Mesothelial cell of epicardium (in vitro differentiated cells): ENCODE measurements around the gene CAB39. TPM values are rescaled to one million over a fixed set of nuclear protein-coding genes. Genes with fewer than 3 reads are reported as not detected.

Source experiments
- DNase-seq, 2 experiments: peaks; one replicate each; pipeline ENCODE4 v3.0.0; 2021; ENCODE audit warnings: low spot score in 2 of 2; ENCODE audit not compliant: unreplicated experiment in 2 of 2
- H3K27ac Mint-ChIP-seq: 2 replicates; pipeline ENCODE4 v1.8.0; 2021; ENCODE audit warnings: mixed read lengths
- H3K27me3 Mint-ChIP-seq: 2 replicates; pipeline ENCODE4 v1.8.0; 2021; ENCODE audit warnings: low read depth, mixed read lengths
- H3K36me3 Mint-ChIP-seq: 2 replicates; pipeline ENCODE4 v1.8.0; 2021; ENCODE audit warnings: mixed read lengths
- H3K4me1 Mint-ChIP-seq: 2 replicates; pipeline ENCODE4 v1.8.0; 2021; ENCODE audit warnings: mixed read lengths
- H3K4me3 Mint-ChIP-seq: 2 replicates; pipeline ENCODE4 v1.8.0; 2021; ENCODE audit warnings: mild to moderate bottlenecking, moderate library complexity, mixed read lengths
- H3K9me3 Mint-ChIP-seq: 2 replicates; pipeline ENCODE4 v1.8.0; 2021; ENCODE audit warnings: mixed read lengths
- total RNA-seq: library from RNA; stranded (reverse); gene quantifications from 3 replicates; pipeline ENCODE4 v1.2.1, GENCODE V29; 2021
- TF ChIP-seq, protein P1 (sequence below): fragments of 200-600 bp; sonication (generic); IDR thresholded peaks from one replicate; pipeline ENCODE4 v1.5.0; 2021; ENCODE audit warnings: antibody characterized with exemption; ENCODE audit not compliant: unreplicated experiment

CAB39 gene
- total RNA-seq, 1 donor from 2014 or later = 41.7 TPM

DNA sequence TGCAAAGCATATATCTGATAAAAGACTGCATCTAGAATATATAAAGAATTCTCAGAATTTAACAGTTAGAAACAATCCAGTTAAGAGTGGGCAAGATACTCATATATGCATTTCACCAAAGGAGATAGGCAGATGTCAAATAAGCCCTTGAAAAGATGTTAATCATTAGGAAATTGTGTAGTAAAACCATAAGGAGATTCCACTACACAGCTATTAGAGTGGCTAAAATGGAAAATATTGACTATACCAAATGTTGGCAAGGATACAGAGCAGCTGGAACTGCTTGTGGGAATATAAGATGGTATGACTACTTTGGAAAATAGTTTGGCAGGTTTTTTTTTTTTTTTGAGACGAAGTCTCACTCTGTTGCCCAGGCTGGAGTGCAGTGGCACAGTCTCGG, 59.5 kb downstream of the CAB39 start:
- peaks cover 40% of the 10 kb centered on the region for H3K36me3 Mint-ChIP-seq
- TF ChIP-seq, protein P1, sequence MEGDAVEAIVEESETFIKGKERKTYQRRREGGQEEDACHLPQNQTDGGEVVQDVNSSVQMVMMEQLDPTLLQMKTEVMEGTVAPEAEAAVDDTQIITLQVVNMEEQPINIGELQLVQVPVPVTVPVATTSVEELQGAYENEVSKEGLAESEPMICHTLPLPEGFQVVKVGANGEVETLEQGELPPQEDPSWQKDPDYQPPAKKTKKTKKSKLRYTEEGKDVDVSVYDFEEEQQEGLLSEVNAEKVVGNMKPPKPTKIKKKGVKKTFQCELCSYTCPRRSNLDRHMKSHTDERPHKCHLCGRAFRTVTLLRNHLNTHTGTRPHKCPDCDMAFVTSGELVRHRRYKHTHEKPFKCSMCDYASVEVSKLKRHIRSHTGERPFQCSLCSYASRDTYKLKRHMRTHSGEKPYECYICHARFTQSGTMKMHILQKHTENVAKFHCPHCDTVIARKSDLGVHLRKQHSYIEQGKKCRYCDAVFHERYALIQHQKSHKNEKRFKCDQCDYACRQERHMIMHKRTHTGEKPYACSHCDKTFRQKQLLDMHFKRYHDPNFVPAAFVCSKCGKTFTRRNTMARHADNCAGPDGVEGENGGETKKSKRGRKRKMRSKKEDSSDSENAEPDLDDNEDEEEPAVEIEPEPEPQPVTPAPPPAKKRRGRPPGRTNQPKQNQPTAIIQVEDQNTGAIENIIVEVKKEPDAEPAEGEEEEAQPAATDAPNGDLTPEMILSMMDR = no peak
- H3K27me3 Mint-ChIP-seq = no peaks in the 10 kb centered on the region
- H3K9me3 Mint-ChIP-seq = peaks cover 13% of the 10 kb centered on the region
- H3K4me1 Mint-ChIP-seq = peaks cover 2% of the 10 kb centered on the region
- no peak overlapping the region for H3K4me3 Mint-ChIP-seq
- H3K27ac Mint-ChIP-seq = no peak overlapping the region
- no peak for DNase-seq

- H3K9me3 Mint-ChIP-seq = peaks cover 13% of the 10 kb centered on the region
- H3K4me1 Mint-ChIP-seq = peaks cover 2% of the 10 kb centered on the region
- no peaks in the 10 kb centered on the region for H3K27me3 Mint-ChIP-seq
- no peak overlapping the region for H3K4me3 Mint-ChIP-seq
- no peak overlapping the region for H3K27ac Mint-ChIP-seq
- TF ChIP-seq, protein P1 = no peak
- DNase-seq = no peak
- peaks cover 38% of the 10 kb centered on the region for H3K36me3 Mint-ChIP-seq
Observed at GRCh38 chr2:230773039-230773773, 60.6 kb downstream of the CAB39 start.

DNA sequence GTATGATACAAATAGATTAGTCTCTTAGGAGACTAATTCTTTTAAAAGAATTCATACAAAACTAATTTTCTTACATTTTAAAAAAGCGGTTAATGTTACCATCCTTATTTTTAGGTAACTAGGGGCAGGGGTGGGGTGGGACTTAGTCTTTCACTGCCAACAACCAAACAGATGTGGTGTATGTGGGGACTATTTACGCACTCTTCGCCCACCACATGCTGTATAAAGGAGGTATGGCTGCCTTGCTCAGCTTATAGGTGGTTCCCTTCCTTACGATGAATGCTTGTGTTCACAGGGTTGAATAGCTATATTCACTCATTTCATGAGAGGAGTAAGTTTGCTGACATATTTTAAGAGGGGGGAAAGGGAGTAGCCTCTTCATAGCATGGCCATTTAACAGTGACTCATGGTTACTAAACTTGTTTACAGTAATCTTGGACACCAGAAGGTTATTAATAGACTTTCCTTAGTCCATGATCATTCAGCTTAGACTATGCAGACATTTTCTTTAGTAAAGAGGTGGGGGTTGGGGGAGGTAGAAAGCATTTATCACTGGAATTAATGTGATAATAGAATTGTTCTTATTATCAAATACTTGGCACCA, 61.8 kb downstream of the CAB39 start:
- peaks cover 30% of the 10 kb centered on the region for H3K36me3 Mint-ChIP-seq
- H3K9me3 Mint-ChIP-seq = peaks cover 13% of the 10 kb centered on the region
- no peak overlapping the region for H3K27ac Mint-ChIP-seq
- no peaks in the 10 kb centered on the region for H3K27me3 Mint-ChIP-seq
- H3K4me3 Mint-ChIP-seq = no peak overlapping the region
- H3K4me1 Mint-ChIP-seq = peaks cover 2% of the 10 kb centered on the region
- DNase-seq = no peak
- TF ChIP-seq, protein P1 = no peak

DNA sequence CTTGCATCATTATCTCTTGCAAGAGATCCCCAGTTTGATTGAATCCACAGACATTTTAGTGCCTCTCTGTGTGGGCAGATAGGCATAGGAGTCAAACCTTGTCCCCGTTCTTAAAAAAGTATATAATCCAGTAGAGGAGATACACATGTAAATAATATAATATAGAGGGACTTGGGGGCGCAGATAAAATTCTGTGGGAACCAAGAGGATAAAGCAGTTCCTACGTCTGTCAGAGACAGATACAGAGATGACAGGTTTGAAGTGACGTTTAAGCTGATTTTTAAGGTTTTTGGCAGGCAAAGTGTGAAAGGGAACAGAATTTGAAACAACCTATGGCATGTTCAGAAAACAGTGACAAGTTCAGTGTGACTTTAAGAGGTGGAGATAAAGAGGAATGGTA, 63.1 kb downstream of the CAB39 start:
- H3K27me3 Mint-ChIP-seq = no peaks in the 10 kb centered on the region
- no peak overlapping the region for H3K27ac Mint-ChIP-seq

GRCh38 chr2:230777721-230778120, 65.1 kb downstream of the CAB39 start:
- H3K27ac Mint-ChIP-seq = no peak overlapping the region
- no peaks in the 10 kb centered on the region for H3K27me3 Mint-ChIP-seq
- H3K36me3 Mint-ChIP-seq = peaks cover 10% of the 10 kb centered on the region
- peaks cover 5% of the 10 kb centered on the region for H3K4me1 Mint-ChIP-seq
- H3K4me3 Mint-ChIP-seq = no peak overlapping the region
- TF ChIP-seq, protein P1 = no peak
- DNase-seq = no peak
- peaks cover 3% of the 10 kb centered on the region for H3K9me3 Mint-ChIP-seq

More for the DNA sequence above, 63.1 kb downstream of the CAB39 start:
- Mint-ChIP-seq H3K9me3 (peaks cover 13% of the 10 kb centered on the region), H3K36me3 (peaks cover 28% of the 10 kb centered on the region), H3K4me1 (no peaks in the 10 kb centered on the region), H3K4me3 (no peak overlapping the region)
- TF ChIP-seq, protein P1 = no peak
- DNase-seq = no peak
